ENCODE measurements around the gene ZNF296. TPM values are rescaled to one million over a fixed set of nuclear protein-coding genes. Genes with fewer than 3 reads are reported as not detected.

ZNF296 gene
- total and polyA plus RNA-seq, 7 experiments from 2014 or later: 0.57 to 3.6 (median 1.2) TPM

- H3K27me3 Mint-ChIP-seq: no peaks in the 10 kb centered on the region
- no peaks in the 10 kb centered on the region for H3K27me3 ChIP-seq (ENCODE audit: control insufficient read depth in 2 of 2, insufficient read depth in 2 of 2, low read length in 2 of 2)
- intact Hi-C loops (cut with micrococcal nuclease): no loop called here
- peaks cover 0 to 3% (median 0%) of the 10 kb centered on the region in 5 donors for H3K36me3 Mint-ChIP-seq
- H3K4me3 ChIP-seq (ENCODE audit: low read length): no peak overlapping the region
- peaks cover 22 to 80% (median 52%) of the 10 kb centered on the region in 7 donors for H3K4me1 Mint-ChIP-seq
- H3K9me3 ChIP-seq (ENCODE audit: control insufficient read depth in 2 of 3, low read length in 3 of 3): no peaks in the 10 kb centered on the region
- H3K9me3 Mint-ChIP-seq: no peaks in the 10 kb centered on the region
- H3K27ac Mint-ChIP-seq: peak overlapping the region in 4 of 9 donors; percentile 20 to 74 (median 62)
- no peaks in the 10 kb centered on the region for H3K36me3 ChIP-seq (ENCODE audit: control insufficient read depth in 2 of 3, insufficient read depth in 3 of 3, low read length in 3 of 3)
- ATAC-seq: peak; percentile 40
- CTCF ChIA-PET: no interaction called here
- H3K27ac ChIP-seq (ENCODE audit: low read depth, low read length): no peak overlapping the region
- H3K4me3 Mint-ChIP-seq: peak overlapping the region in 9 of 10 donors; percentile 43 to 83 (median 75)
- POLR2A ChIA-PET: interaction anchor here (0.8 kb wide), 1 partner anchor 29 kb away, joined by 3 read pairs; no protein-coding TSS in a partner anchor
- peaks cover 9 to 32% of the 10 kb centered on the region in 2 donors for H3K4me1 ChIP-seq (ENCODE audit: control insufficient read depth in 2 of 2, insufficient read depth in 2 of 2, low read length in 2 of 2)
- no peak for DNase-seq
Observed at GRCh38 chr19:45115809-45116615, 39.7 kb upstream of the ZNF296 start.

- peaks cover 24 to 72% (median 44%) of the 10 kb centered on the region in 7 donors for H3K4me1 Mint-ChIP-seq
- H3K4me3 Mint-ChIP-seq: no peak overlapping the region
- no peak for DNase-seq
- Histone ChIP-seq H3K27me3 (ENCODE audit: control insufficient read depth in 2 of 2, insufficient read depth in 2 of 2, low read length in 2 of 2) (no peaks in the 10 kb centered on the region), H3K4me1 (ENCODE audit: control insufficient read depth in 2 of 2, insufficient read depth in 2 of 2, low read length in 2 of 2) (peaks cover 9 to 26% of the 10 kb centered on the region in 2 donors), H3K9me3 (ENCODE audit: control insufficient read depth in 2 of 3, low read length in 3 of 3) (no peaks in the 10 kb centered on the region), H3K36me3 (ENCODE audit: control insufficient read depth in 2 of 3, insufficient read depth in 3 of 3, low read length in 3 of 3) (no peaks in the 10 kb centered on the region), H3K27ac (ENCODE audit: low read depth, low read length) (no peak overlapping the region), H3K4me3 (ENCODE audit: low read length) (no peak overlapping the region)
- ATAC-seq: no peak
- H3K9me3 Mint-ChIP-seq: no peaks in the 10 kb centered on the region
- POLR2A ChIA-PET: no interaction called here
- H3K27me3 Mint-ChIP-seq: no peaks in the 10 kb centered on the region
- peak overlapping the region in 1 of 9 donors; percentile 54 for H3K27ac Mint-ChIP-seq
- peaks cover 0 to 3% (median 0%) of the 10 kb centered on the region in 5 donors for H3K36me3 Mint-ChIP-seq
- CTCF ChIA-PET: interaction anchor here (0.6 kb wide), 1 partner anchor 32 kb away, joined by 4 read pairs; no protein-coding TSS in a partner anchor
- intact Hi-C loops (cut with micrococcal nuclease): no loop called here
Observed at GRCh38 chr19:45114116-45114515, 37.8 kb upstream of the ZNF296 start.

- peak overlapping the region in 1 of 9 donors; percentile 54 for H3K27ac Mint-ChIP-seq
- POLR2A ChIA-PET: interaction anchor here (1.2 kb wide), 1 partner anchor 11 kb away, joined by 3 read pairs; no protein-coding TSS in a partner anchor
- DNase-seq: no peak
Observed at GRCh38 chr19:45113628-45114027, 37.4 kb upstream of the ZNF296 start.

GRCh38 chr19:45112111-45112827 lies 36.0 kb upstream of the ZNF296 start:
- Mint-ChIP-seq H3K9me3 (no peaks in the 10 kb centered on the region), H3K4me1 (peaks cover 18 to 63% (median 32%) of the 10 kb centered on the region in 7 donors), H3K27me3 (no peaks in the 10 kb centered on the region), H3K4me3 (no peak overlapping the region), H3K36me3 (peaks cover 0 to 3% (median 0%) of the 10 kb centered on the region in 5 donors), H3K27ac (peak overlapping the region in 1 of 9 donors; percentile 54)
- ChIA-PET POLR2A (interaction anchor here (1.0 kb wide), 1 partner anchor 66 kb away, joined by 3 read pairs; the partner anchor contains the start of genes BLOC1S3 and TRAPPC6A), CTCF (interaction anchor here (1.7 kb wide), 1 partner anchor 9 kb away, joined by 6 read pairs; no protein-coding TSS in a partner anchor)
- DNase-seq (no peak), ATAC-seq (no peak)
- no peaks in the 10 kb centered on the region for H3K9me3 ChIP-seq (ENCODE audit: control insufficient read depth in 2 of 3, low read length in 3 of 3)
- H3K27me3 ChIP-seq (ENCODE audit: control insufficient read depth in 2 of 2, insufficient read depth in 2 of 2, low read length in 2 of 2): no peaks in the 10 kb centered on the region
- H3K36me3 ChIP-seq (ENCODE audit: control insufficient read depth in 2 of 3, insufficient read depth in 3 of 3, low read length in 3 of 3): no peaks in the 10 kb centered on the region
- H3K4me1 ChIP-seq (ENCODE audit: control insufficient read depth in 2 of 2, insufficient read depth in 2 of 2, low read length in 2 of 2): peaks cover 6 to 11% of the 10 kb centered on the region in 2 donors
- no peak overlapping the region for H3K4me3 ChIP-seq (ENCODE audit: low read length)
- no peak overlapping the region for H3K27ac ChIP-seq (ENCODE audit: low read depth, low read length)
- intact Hi-C loops (cut with micrococcal nuclease): no loop called here

More at GRCh38 chr19:45113628-45114027, 37.4 kb upstream of the ZNF296 start:
- Mint-ChIP-seq H3K4me3 (no peak overlapping the region), H3K9me3 (no peaks in the 10 kb centered on the region), H3K27me3 (no peaks in the 10 kb centered on the region), H3K4me1 (peaks cover 24 to 70% (median 43%) of the 10 kb centered on the region in 7 donors), H3K36me3 (peaks cover 0 to 3% (median 0%) of the 10 kb centered on the region in 5 donors)
- no peak for ATAC-seq
- intact Hi-C loops (cut with micrococcal nuclease): no loop called here
- CTCF ChIA-PET: interaction anchor here (0.6 to 1.7 kb wide), 2 partner anchors 10 to 31 kb away, joined by 4 to 6 read pairs; no protein-coding TSS in a partner anchor
- peaks cover 9 to 25% of the 10 kb centered on the region in 2 donors for H3K4me1 ChIP-seq (ENCODE audit: control insufficient read depth in 2 of 2, insufficient read depth in 2 of 2, low read length in 2 of 2)
- H3K36me3 ChIP-seq (ENCODE audit: control insufficient read depth in 2 of 3, insufficient read depth in 3 of 3, low read length in 3 of 3): no peaks in the 10 kb centered on the region
- H3K9me3 ChIP-seq (ENCODE audit: control insufficient read depth in 2 of 3, low read length in 3 of 3): no peaks in the 10 kb centered on the region
- no peak overlapping the region for H3K4me3 ChIP-seq (ENCODE audit: low read length)
- no peak overlapping the region for H3K27ac ChIP-seq (ENCODE audit: low read depth, low read length)
- no peaks in the 10 kb centered on the region for H3K27me3 ChIP-seq (ENCODE audit: control insufficient read depth in 2 of 2, insufficient read depth in 2 of 2, low read length in 2 of 2)

- H3K4me3 ChIP-seq (ENCODE audit: low read length): no peak overlapping the region
- no peaks in the 10 kb centered on the region for H3K9me3 ChIP-seq (ENCODE audit: control insufficient read depth in 2 of 3, low read length in 3 of 3)
- intact Hi-C loops (cut with micrococcal nuclease): no loop called here
- no peaks in the 10 kb centered on the region for H3K9me3 Mint-ChIP-seq
- H3K36me3 Mint-ChIP-seq: peaks cover 0 to 3% (median 0%) of the 10 kb centered on the region in 5 donors
- H3K4me1 Mint-ChIP-seq: peaks cover 11 to 49% (median 20%) of the 10 kb centered on the region in 7 donors
- no peaks in the 10 kb centered on the region for H3K27me3 Mint-ChIP-seq
- H3K27ac Mint-ChIP-seq: no peak overlapping the region
- CTCF ChIA-PET: interaction anchor here (0.7 kb wide), 1 partner anchor 66 kb away, joined by 3 read pairs; no protein-coding TSS in a partner anchor
- POLR2A ChIA-PET: no interaction called here
- H3K4me3 Mint-ChIP-seq: no peak overlapping the region
- ATAC-seq: no peak
- no peak overlapping the region for H3K27ac ChIP-seq (ENCODE audit: low read depth, low read length)
- no peaks in the 10 kb centered on the region for H3K27me3 ChIP-seq (ENCODE audit: control insufficient read depth in 2 of 2, insufficient read depth in 2 of 2, low read length in 2 of 2)
- DNase-seq: no peak
- H3K36me3 ChIP-seq (ENCODE audit: control insufficient read depth in 2 of 3, insufficient read depth in 3 of 3, low read length in 3 of 3): no peaks in the 10 kb centered on the region
- no peaks in the 10 kb centered on the region for H3K4me1 ChIP-seq (ENCODE audit: control insufficient read depth in 2 of 2, insufficient read depth in 2 of 2, low read length in 2 of 2)
Observed at GRCh38 chr19:45110851-45111266, 34.6 kb upstream of the ZNF296 start.

GRCh38 chr19:45107621-45108150 lies 31.4 kb upstream of the ZNF296 start:
- Mint-ChIP-seq H3K9me3 (no peaks in the 10 kb centered on the region), H3K36me3 (no peaks in the 10 kb centered on the region), H3K27me3 (no peaks in the 10 kb centered on the region), H3K4me3 (no peak overlapping the region), H3K4me1 (peaks cover 21 to 60% (median 40%) of the 10 kb centered on the region in 7 donors), H3K27ac (no peak overlapping the region)
- CTCF ChIA-PET: interaction anchor here (0.5 to 1.1 kb wide), 2 partner anchors 9 to 649 kb away, joined by 4 read pairs; no protein-coding TSS in a partner anchor
- no peaks in the 10 kb centered on the region for H3K36me3 ChIP-seq (ENCODE audit: control insufficient read depth in 2 of 3, insufficient read depth in 3 of 3, low read length in 3 of 3)
- ATAC-seq (no peak), DNase-seq (no peak)
- H3K9me3 ChIP-seq (ENCODE audit: control insufficient read depth in 2 of 3, low read length in 3 of 3): no peaks in the 10 kb centered on the region
- no peak overlapping the region for H3K27ac ChIP-seq (ENCODE audit: low read depth, low read length)
- H3K4me1 ChIP-seq (ENCODE audit: control insufficient read depth in 2 of 2, insufficient read depth in 2 of 2, low read length in 2 of 2): peaks cover 18 to 23% of the 10 kb centered on the region in 2 donors
- no peak overlapping the region for H3K4me3 ChIP-seq (ENCODE audit: low read length)
- intact Hi-C loops (cut with micrococcal nuclease): no loop called here
- H3K27me3 ChIP-seq (ENCODE audit: control insufficient read depth in 2 of 2, insufficient read depth in 2 of 2, low read length in 2 of 2): no peaks in the 10 kb centered on the region
- POLR2A ChIA-PET: no interaction called here

Data from naive thymus-derived CD4-positive, alpha-beta T cell (primary cell).